Heart left ventricle (tissue), 16 donors: ENCODE measurements around the gene TAS2R10. TPM values are rescaled to one million over a fixed set of nuclear protein-coding genes. Genes with fewer than 3 reads are reported as not detected.

Experiments
- ATAC-seq, 4 donors: fragments of 200-7000 bp; cut with Tn5 transposase; one replicate each; pipeline ENCODE4 v1.9.1; 2020 to 2022; ENCODE audit warnings: moderate library complexity in 4 of 4, mild to moderate bottlenecking in 3 of 4, moderate number of reproducible peaks in 1 of 4
- DNase-seq, 5 donors: peaks; one replicate each; pipeline ENCODE4 v3.0.0-alpha.2; 2020
- H3K27ac ChIP-seq, 12 donors: fragments of 200-600 bp; sonication (generic) in 4 of 12; one replicate each; pipeline versions ENCODE4 v1.5.0 to v1.8.0; 2016 to 2022; ENCODE audit warnings: mild to moderate bottlenecking in 2 of 12
- H3K27me3 ChIP-seq, 9 donors: fragments of 200-600 bp; sonication (generic) in 2 of 9; one replicate each; pipeline versions ENCODE4 v1.5.1 to v1.8.0; 2016 to 2022; ENCODE audit warnings: mild to moderate bottlenecking in 3 of 9
- H3K36me3 ChIP-seq, 9 donors: fragments of 200-600 bp; sonication (generic) in 2 of 9; one replicate each; pipeline versions ENCODE4 v1.5.0 to v1.8.0; 2018 to 2022; ENCODE audit warnings: mild to moderate bottlenecking in 2 of 9
- H3K4me1 ChIP-seq, 12 donors: fragments of 200-600 bp; sonication (generic) in 4 of 12; one replicate each; pipeline versions ENCODE4 v1.5.0 to v1.8.0; 2016 to 2022; ENCODE audit warnings: mild to moderate bottlenecking in 3 of 12
- H3K4me3 ChIP-seq, 12 donors: fragments of 200-600 bp; sonication (generic) in 4 of 12; one replicate each; pipeline versions ENCODE4 v1.5.0 to v1.8.0; 2017 to 2022; ENCODE audit warnings: mild to moderate bottlenecking in 9 of 12, moderate library complexity in 4 of 12
- H3K9me3 ChIP-seq, 12 donors: fragments of 200-600 bp; sonication (generic) in 4 of 12; one replicate each; pipeline versions ENCODE4 v1.5.0 to v1.8.0; 2016 to 2022; ENCODE audit warnings: mild to moderate bottlenecking in 1 of 12
- POLR2A ChIP-seq, 2 donors: fragments of 450-650 bp; IDR thresholded peaks; one replicate each; pipeline ENCODE4 v1.6.1; 2017; ENCODE audit warnings: antibody characterized with exemption in 2 of 2, mild to moderate bottlenecking in 2 of 2, moderate library complexity in 2 of 2
- WGBS, 4 donors: extraction: QIAGEN DNeasy Blood & Tissue Kit in 2 of 4; methylation state at CpG; one replicate each; pipeline versions ENCODE4 v1.1.5 to v1.1.7; 2013 to 2018; 5-methylcytosine and 5-hydroxymethylcytosine counted together
- intact Hi-C, 10 donors: fragments of 100-400 bp; cut with DNase I; formaldehyde crosslinking; loops; one replicate each; pipeline versions ENCODE4 v1.11.1 to v1.14.2; 2022
- polyA plus RNA-seq, 2 donors: library from polyadenylated mRNA; stranded (reverse); fragments of 200-250 nt; gene quantifications; one replicate each; pipeline ENCODE4 v1.2.3, GENCODE V29; 2013
- total RNA-seq, 9 donors: library from RNA; depleted of rRNA in 2 of 9; stranded (reverse); fragments of >200 nt in 2 of 9; fragmentation: NEBNext Ultra II Directional in 3 of 9; extraction: Animal tissue kit (Norgen Biotek cat#: 25700) in 3 of 9; gene quantifications; one replicate each; pipeline versions ENCODE4 v1.1.0 to v1.2.4, GENCODE V29; 2016 to 2023
- TF ChIP-seq, protein P1 (sequence below), 12 donors: fragments of 200-600 bp; sonication (generic) in 4 of 12; IDR thresholded peaks; one replicate each; pipeline versions ENCODE4 v1.5.0 to v1.8.0; 2018 to 2022; ENCODE audit warnings: antibody characterized with exemption in 12 of 12, mild to moderate bottlenecking in 5 of 12
- donor health status: ischemic (EF 13 %, LVEDD 7.1; RV severe dilation, severe dysfunction).
- donor health status: healthy with polysubstance abuse.
- donor health status: DM: no; HTN: yes; CAD: no.
- donor health status: DM: no; HTN: no; CAD: no.
- donor health status: ischemic (EF 25% LVEDD 6.9; RV normal size, moderate dysfunction).
- donor health status: ischemic (EF 25% LVEDD 5.7; RV mildly dilated, moderate dysfunction).
- donor health status: healthy.
- donor health status: DM: yes; HTN: yes; CAD: no.
- donor health status: ischemic (EF 35%, LVEDD 5.7; RV mildly dilated, moderate dysfunction).
- donor health status: nonischemic (EF 11% LVEDD 7.7; RV severe dilation, severe dysfunction).
- donor health status: DM: yes; HTN: yes; CAD: no.
- donor health status: PGD.
- donor health status: ischemic (EF 29% LVEDD 5.4; RV normal size, mild dysfunction).
- donor health status: nonischemic (EF 23%, LVEDD 6.1; RV moderate dilation, normal function).

Gene TAS2R10
- total and polyA plus RNA-seq, 11 donors = 0.37 to 0.51 (median 0.41) TPM; not detected in 8

- Histone ChIP-seq H3K9me3 (no peaks in the 10 kb centered on the region), H3K27me3 (peaks cover 0 to under 1% (median 0%) of the 10 kb centered on the region in 9 donors), H3K27ac (no peak overlapping the region), H3K36me3 (no peaks in the 10 kb centered on the region), H3K4me3 (no peak overlapping the region), H3K4me1 (no peaks in the 10 kb centered on the region)
- no peak for DNase-seq
- ATAC-seq = no peak
- WGBS, 4 donors = 79 to 85% (median 82%) methylated on average over 5 of the region's 5 CpGs
- no peak for TF ChIP-seq POLR2A (IDR thresholded peaks at IDR 0.05)
- TF ChIP-seq, protein P1, sequence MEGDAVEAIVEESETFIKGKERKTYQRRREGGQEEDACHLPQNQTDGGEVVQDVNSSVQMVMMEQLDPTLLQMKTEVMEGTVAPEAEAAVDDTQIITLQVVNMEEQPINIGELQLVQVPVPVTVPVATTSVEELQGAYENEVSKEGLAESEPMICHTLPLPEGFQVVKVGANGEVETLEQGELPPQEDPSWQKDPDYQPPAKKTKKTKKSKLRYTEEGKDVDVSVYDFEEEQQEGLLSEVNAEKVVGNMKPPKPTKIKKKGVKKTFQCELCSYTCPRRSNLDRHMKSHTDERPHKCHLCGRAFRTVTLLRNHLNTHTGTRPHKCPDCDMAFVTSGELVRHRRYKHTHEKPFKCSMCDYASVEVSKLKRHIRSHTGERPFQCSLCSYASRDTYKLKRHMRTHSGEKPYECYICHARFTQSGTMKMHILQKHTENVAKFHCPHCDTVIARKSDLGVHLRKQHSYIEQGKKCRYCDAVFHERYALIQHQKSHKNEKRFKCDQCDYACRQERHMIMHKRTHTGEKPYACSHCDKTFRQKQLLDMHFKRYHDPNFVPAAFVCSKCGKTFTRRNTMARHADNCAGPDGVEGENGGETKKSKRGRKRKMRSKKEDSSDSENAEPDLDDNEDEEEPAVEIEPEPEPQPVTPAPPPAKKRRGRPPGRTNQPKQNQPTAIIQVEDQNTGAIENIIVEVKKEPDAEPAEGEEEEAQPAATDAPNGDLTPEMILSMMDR (IDR thresholded peaks at IDR 0.05) = no peak
- intact Hi-C loops = no loop called here
Observed at GRCh38 chr12:10783252-10783651, 42.9 kb downstream of the TAS2R10 start.

GRCh38 chr12:10779103-10779502 lies 47.1 kb downstream of the TAS2R10 start:
- no peaks in the 10 kb centered on the region for H3K36me3 ChIP-seq
- H3K4me1 ChIP-seq = no peaks in the 10 kb centered on the region
- H3K27me3 ChIP-seq = peaks cover 0 to 10% (median 0%) of the 10 kb centered on the region in 9 donors
- H3K27ac ChIP-seq = no peak overlapping the region
- 73 to 88% (median 80%) methylated on average over 2 of the region's 2 CpGs for WGBS, 4 donors
- no peak overlapping the region for H3K4me3 ChIP-seq
- intact Hi-C loops = loop anchor here in 1 of 10 donors (5.0 kb wide), 1 partner anchor 693 kb away; no protein-coding TSS in a partner anchor
- DNase-seq = no peak
- ATAC-seq = no peak
- H3K9me3 ChIP-seq = no peaks in the 10 kb centered on the region
- TF ChIP-seq, protein P1 (IDR thresholded peaks at IDR 0.05) = no peak
- TF ChIP-seq POLR2A (IDR thresholded peaks at IDR 0.05) = no peak

Other genes with a start within 250 kb of the TAS2R10 start
- gene MAGOHB, start 212.7 kb downstream of the TAS2R10 start, total RNA-seq = 10 to 100 TPM in 5 of 9 donors, 1 to 10 TPM in 4; 1.8 to 18.1 (median 12.7) TPM
- 10 to 100 TPM; 14.5 to 16.5 TPM for gene MAGOHB, start 212.7 kb downstream of the TAS2R10 start, polyA plus RNA-seq
- under 1 TPM in 1 of 9 donors, not detected in 8; 0.21 TPM for gene STYK1, start 152.3 kb downstream of the TAS2R10 start, total RNA-seq
- under 1 TPM in 1 of 2 donors, not detected in 1; 0.01 TPM for gene STYK1, start 152.3 kb downstream of the TAS2R10 start, polyA plus RNA-seq
- 1,000 to 10,000 TPM in 2 of 9 donors, 100 to 1,000 TPM in 7; 399 to 2,225 (median 790) TPM for gene YBX3, start 103.0 kb downstream of the TAS2R10 start, total RNA-seq
- gene YBX3, start 103.0 kb downstream of the TAS2R10 start, polyA plus RNA-seq = 1,000 to 10,000 TPM in 1 of 2 donors, 100 to 1,000 TPM in 1; 429 to 1,753 TPM
- not detected for gene TAS2R7, start 23.7 kb downstream of the TAS2R10 start, total RNA-seq
- not detected for gene TAS2R7, start 23.7 kb downstream of the TAS2R10 start, polyA plus RNA-seq
- under 1 TPM in 1 of 9 donors, not detected in 8; 0.50 TPM for gene TAS2R8, start 19.1 kb downstream of the TAS2R10 start, total RNA-seq
- not detected for gene TAS2R8, start 19.1 kb downstream of the TAS2R10 start, polyA plus RNA-seq
- under 1 TPM in 1 of 9 donors, not detected in 8; 0.27 TPM for gene TAS2R9, start 16.2 kb downstream of the TAS2R10 start, total RNA-seq
- gene TAS2R9, start 16.2 kb downstream of the TAS2R10 start, polyA plus RNA-seq = not detected
- gene PRR4, start 23.1 kb upstream of the TAS2R10 start, total RNA-seq = 1 to 10 TPM in 6 of 9 donors, under 1 TPM in 1, not detected in 2; 0.85 to 3.9 (median 1.7) TPM
- gene PRR4, start 23.1 kb upstream of the TAS2R10 start, polyA plus RNA-seq = 1 to 10 TPM; 2.9 to 5.5 TPM
- gene PRH1, start 57.9 kb upstream of the TAS2R10 start, total RNA-seq = 10 to 100 TPM in 3 of 9 donors, 1 to 10 TPM in 6; 1.7 to 13.5 (median 8.6) TPM
- gene PRH1, start 57.9 kb upstream of the TAS2R10 start, polyA plus RNA-seq = 1 to 10 TPM; 1.9 to 2.8 TPM
- 1 to 10 TPM in 1 of 9 donors, under 1 TPM in 8; 0.26 to 1.0 (median 0.46) TPM for gene TAS2R13, start 83.2 kb upstream of the TAS2R10 start, total RNA-seq
- gene TAS2R13, start 83.2 kb upstream of the TAS2R10 start, polyA plus RNA-seq = under 1 TPM; 0.07 to 0.30 TPM
- not detected for gene PRH2, start 102.9 kb upstream of the TAS2R10 start, total RNA-seq
- gene PRH2, start 102.9 kb upstream of the TAS2R10 start, polyA plus RNA-seq = not detected
- gene TAS2R14, start 112.9 kb upstream of the TAS2R10 start, total RNA-seq = 1 to 10 TPM in 2 of 9 donors, under 1 TPM in 7; 0.35 to 1.2 (median 0.70) TPM
- under 1 TPM; 0.29 to 0.95 TPM for gene TAS2R14, start 112.9 kb upstream of the TAS2R10 start, polyA plus RNA-seq
- under 1 TPM in 8 of 9 donors, not detected in 1; 0.27 to 0.93 (median 0.39) TPM for gene TAS2R50, start 160.6 kb upstream of the TAS2R10 start, total RNA-seq
- gene TAS2R50, start 160.6 kb upstream of the TAS2R10 start, polyA plus RNA-seq = under 1 TPM; 0.10 to 0.27 TPM
- 1 to 10 TPM in 2 of 9 donors, under 1 TPM in 6, not detected in 1; 0.36 to 1.1 (median 0.55) TPM for gene TAS2R20, start 171.9 kb upstream of the TAS2R10 start, total RNA-seq
- gene TAS2R20, start 171.9 kb upstream of the TAS2R10 start, polyA plus RNA-seq = under 1 TPM; 0.18 to 0.27 TPM
- gene TAS2R19, start 196.3 kb upstream of the TAS2R10 start, total RNA-seq = 1 to 10 TPM in 3 of 9 donors, under 1 TPM in 5, not detected in 1; 0.44 to 2.5 (median 0.86) TPM
- under 1 TPM in 1 of 2 donors, not detected in 1; 0.17 TPM for gene TAS2R19, start 196.3 kb upstream of the TAS2R10 start, polyA plus RNA-seq
- gene TAS2R31, start 205.0 kb upstream of the TAS2R10 start, total RNA-seq = 1 to 10 TPM in 2 of 9 donors, under 1 TPM in 4, not detected in 3; 0.48 to 1.8 (median 0.66) TPM
- under 1 TPM in 1 of 2 donors, not detected in 1; 0.50 TPM for gene TAS2R31, start 205.0 kb upstream of the TAS2R10 start, polyA plus RNA-seq
- 1 to 10 TPM in 2 of 9 donors, under 1 TPM in 3, not detected in 4; 0.37 to 1.6 (median 0.79) TPM for gene TAS2R46, start 235.9 kb upstream of the TAS2R10 start, total RNA-seq
- gene TAS2R46, start 235.9 kb upstream of the TAS2R10 start, polyA plus RNA-seq = not detected